SK-N-SH (cell line): ENCODE data around the gene SH3PXD2A. TPM values are rescaled to one million over a fixed set of nuclear protein-coding genes. Genes with fewer than 3 reads are reported as not detected.

Experiments used
- CTCF ChIA-PET: fragments of 300-600, 350-600 bp; formaldehyde crosslinking; extraction: SDS; loops from one replicate; lab custom pipeline; 2021; lab: Yijun Ruan, JAX
- POLR2A ChIA-PET: fragments of 350-600 bp; sonication (Branson Sonifier 250); formaldehyde crosslinking; extraction: SDS; loops from one replicate; lab custom pipeline; 2020; ENCODE audit warnings: antibody characterized with exemption, inconsistent platforms; lab: Yijun Ruan, JAX
- DNase-seq: peaks from one replicate; pipeline ENCODE4 v3.0.0; 2012
- H2AFZ ChIP-seq: fragments of 200-600 bp; sonication (generic); 2 replicates; pipeline ENCODE4 v1.8.1; 2016; ENCODE audit warnings: antibody characterized with exemption, mild to moderate bottlenecking, low read depth
- H3F3A ChIP-seq: fragments of 200-600 bp; sonication (generic); replicated peaks from 2 replicates; pipeline ENCODE3; 2016; ENCODE audit warnings: antibody characterized with exemption, mild to moderate bottlenecking; ENCODE audit not compliant: insufficient read depth
- H3K27ac ChIP-seq, 2 experiments: fragments of 200-500 bp in 1 of 2; fragments of 200-600 bp in 1 of 2; sonication (Bioruptor generic) in 1 of 2; sonication (generic), shearing (Covaris generic) in 1 of 2; 2 replicates each; pipeline versions ENCODE4 v1.5.1 to v1.6.1; 2014 to 2016; ENCODE audit warnings: low read depth in 2 of 2, inconsistent platforms in 1 of 2, low read length in 1 of 2, mild to moderate bottlenecking in 1 of 2, mixed read lengths in 1 of 2
- H3K27me3 ChIP-seq: fragments of 200-600 bp; sonication (generic), shearing (Covaris generic); 2 replicates; pipeline ENCODE4 v1.6.1; 2016; ENCODE audit warnings: mixed run types; ENCODE audit not compliant: insufficient read depth
- H3K36me3 ChIP-seq, 2 experiments: fragments of 200-500 bp in 1 of 2; fragments of 200-600 bp in 1 of 2; sonication (Bioruptor generic) in 1 of 2; sonication (generic) in 1 of 2; replicated peaks in 1 of 2; 2 replicates each; pipeline versions ENCODE3 to v1.5.1; 2014 to 2016; ENCODE audit warnings: low read length in 1 of 2, mild to moderate bottlenecking in 1 of 2; ENCODE audit not compliant: insufficient read depth in 2 of 2, control insufficient read depth in 1 of 2
- H3K4me1 ChIP-seq, 2 experiments: fragments of 200-500 bp in 1 of 2; fragments of 200-600 bp in 1 of 2; sonication (Bioruptor generic) in 1 of 2; sonication (generic), shearing (Covaris generic) in 1 of 2; 2 replicates each; pipeline versions ENCODE4 v1.5.1 to v1.6.1; 2014 to 2016; ENCODE audit warnings: low read depth in 1 of 2, low read length in 1 of 2, mixed run types in 1 of 2; ENCODE audit not compliant: insufficient read depth in 2 of 2, control insufficient read depth in 1 of 2
- H3K4me2 ChIP-seq: fragments of 200-600 bp; sonication (generic), shearing (Covaris generic); 2 replicates; pipeline ENCODE4 v1.6.1; 2017; ENCODE audit warnings: mixed run types
- H3K4me3 ChIP-seq, 2 experiments: fragments of 200-500 bp in 1 of 2; fragments of 200-600 bp in 1 of 2; sonication (Bioruptor generic) in 1 of 2; sonication (generic), shearing (Covaris generic) in 1 of 2; 2 replicates each; pipeline versions ENCODE4 v1.5.1 to v1.8.1; 2014 to 2016; ENCODE audit warnings: low read depth in 2 of 2, inconsistent platforms in 1 of 2, low read length in 1 of 2, mild to moderate bottlenecking in 1 of 2, mixed read lengths in 1 of 2, moderate library complexity in 1 of 2
- H3K79me2 ChIP-seq: fragments of 200-600 bp; sonication (generic); 2 replicates; pipeline ENCODE4 v1.8.1; 2017; ENCODE audit warnings: mild to moderate bottlenecking; ENCODE audit not compliant: insufficient read depth
- H3K9ac ChIP-seq: fragments of 200-600 bp; sonication (generic); 2 replicates; pipeline ENCODE4 v1.6.1; 2017; ENCODE audit warnings: mixed run types
- H3K9me2 ChIP-seq: fragments of 200-600 bp; sonication (generic); 2 replicates; pipeline ENCODE4 v1.6.1; 2017; ENCODE audit warnings: mixed run types
- H3K9me3 ChIP-seq: fragments of 200-600 bp; sonication (generic); 2 replicates; pipeline ENCODE4 v1.6.1; 2017; ENCODE audit warnings: mixed run types, mild to moderate bottlenecking, moderate library complexity
- H4K20me1 ChIP-seq: fragments of 200-600 bp; sonication (generic); 2 replicates; pipeline ENCODE4 v1.6.1; 2017; ENCODE audit warnings: mild to moderate bottlenecking, mixed run types; ENCODE audit not compliant: insufficient read depth
- CHD2 ChIP-seq: fragments of 150-350 bp; IDR thresholded peaks from 2 replicates; pipeline ENCODE4 v1.6.1; 2018; ENCODE audit warnings: low read length; ENCODE audit not compliant: partially characterized antibody
- CTCF ChIP-seq: fragments of 200-600 bp; sonication (generic); IDR thresholded peaks from 2 replicates; pipeline ENCODE4 v1.6.1; 2017; ENCODE audit warnings: antibody characterized with exemption, mild to moderate bottlenecking, moderate library complexity
- ELF1 ChIP-seq: IDR thresholded peaks from 2 replicates; pipeline ENCODE4 v1.4.0; 2012
- EP300 ChIP-seq, 2 experiments: IDR thresholded peaks; 2 replicates each; pipeline versions ENCODE4 v1.4.0 to v1.6.1; 2012; ENCODE audit warnings: borderline replicate concordance in 1 of 2, low read depth in 1 of 2, low read length in 1 of 2
- FOXM1 ChIP-seq: IDR thresholded peaks from 2 replicates; pipeline ENCODE4 v1.4.0; 2012; ENCODE audit warnings: low read depth, mild to moderate bottlenecking
- JUND ChIP-seq: IDR thresholded peaks from 2 replicates; pipeline ENCODE4 v1.4.0; 2012
- NFIC ChIP-seq: IDR thresholded peaks from 2 replicates; pipeline ENCODE4 v1.4.0; 2012; ENCODE audit warnings: borderline replicate concordance
- POLR2AphosphoS5 ChIP-seq: IDR thresholded peaks from 2 replicates; pipeline ENCODE4 v1.6.1; 2012; ENCODE audit warnings: low read depth, low read length
- RCOR1 ChIP-seq: fragments of 150-350 bp; IDR thresholded peaks from 2 replicates; pipeline ENCODE4 v1.6.1; 2017; ENCODE audit warnings: antibody characterized with exemption, low read length
- RXRA ChIP-seq: IDR thresholded peaks from 2 replicates; pipeline ENCODE4 v1.4.0; 2012; ENCODE audit warnings: low read depth, mild to moderate bottlenecking, borderline replicate concordance
- TCF12 ChIP-seq: IDR thresholded peaks from 2 replicates; pipeline ENCODE4 v1.4.0; 2012
- WGBS: methylation state at CpG from one replicate; pipeline ENCODE4 v1.1.6; 2017; ENCODE audit warnings: low lambda C conversion rate; 5-methylcytosine and 5-hydroxymethylcytosine counted together
- polyA plus RNA-seq, 3 experiments: library from polyadenylated mRNA; depleted of rRNA; stranded (reverse); fragments of >200 nt; gene quantifications; 2 replicates each; pipeline ENCODE4 v1.2.3, GENCODE V29; 2012
- TF ChIP-seq, protein P1 (sequence below): fragments of 150-350 bp; IDR thresholded peaks from 2 replicates; pipeline ENCODE4 v1.6.1; 2016; ENCODE audit warnings: mild to moderate bottlenecking, low read depth, low read length
- TF ChIP-seq, protein P2 (sequence below): IDR thresholded peaks from 2 replicates; pipeline ENCODE4 v1.4.0; 2012; ENCODE audit warnings: low read depth, borderline replicate concordance
- TF ChIP-seq, protein P3 (sequence below): fragments of 150-350 bp; IDR thresholded peaks from 2 replicates; pipeline ENCODE4 v1.6.1; 2017; ENCODE audit warnings: antibody characterized with exemption, low read length, low read depth, borderline replicate concordance

The SH3PXD2A gene
- polyA plus RNA-seq, 1 of the 3 experiments (the other 2 are of a cell fraction), result 2.5 TPM

DNA sequence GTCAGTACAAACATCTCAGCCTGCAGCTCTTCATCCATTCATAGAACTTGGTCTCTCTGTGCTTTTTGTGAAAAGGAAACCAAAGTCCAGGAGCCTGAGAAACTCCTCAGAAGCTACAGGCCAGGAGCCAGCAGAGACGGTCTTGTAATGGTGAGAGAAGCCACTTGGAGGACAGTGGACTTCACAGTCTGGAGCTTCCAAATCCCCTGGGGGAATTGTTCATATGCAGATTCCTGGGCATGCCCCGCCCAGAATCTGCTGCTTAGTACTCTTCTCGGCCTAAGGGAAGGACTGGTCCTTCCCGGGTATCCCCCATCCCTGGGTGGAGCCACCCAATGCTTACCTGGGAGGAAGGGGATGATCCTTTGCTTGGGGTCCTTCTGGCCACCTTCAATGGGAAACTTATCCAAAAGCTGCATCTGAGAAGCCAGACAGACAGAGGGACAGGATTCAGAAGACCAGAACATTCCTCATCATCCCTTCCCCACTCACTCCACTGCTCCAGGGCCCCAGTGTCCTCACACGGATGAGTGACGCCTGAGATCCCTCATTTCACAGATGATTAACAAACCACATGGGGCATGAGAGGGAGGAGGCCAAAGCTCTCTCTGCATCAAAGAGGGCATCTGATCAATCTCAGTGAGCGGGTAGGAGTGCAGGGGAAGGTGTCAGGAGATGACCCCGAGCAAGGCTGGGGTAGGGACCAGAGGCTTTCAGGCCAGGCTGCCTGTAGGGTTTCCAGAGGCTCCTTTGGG, 88.4 kb downstream of the SH3PXD2A start:
- no peaks in the 10 kb centered on the region for H3K36me3 ChIP-seq
- H2AFZ ChIP-seq, result no peak overlapping the region
- no peaks in the 10 kb centered on the region for H4K20me1 ChIP-seq
- TF ChIP-seq JUND (no peak), RCOR1 (no peak), CHD2 (no peak), POLR2AphosphoS5 (no peak), FOXM1 (no peak)
- TF ChIP-seq, protein P1, sequence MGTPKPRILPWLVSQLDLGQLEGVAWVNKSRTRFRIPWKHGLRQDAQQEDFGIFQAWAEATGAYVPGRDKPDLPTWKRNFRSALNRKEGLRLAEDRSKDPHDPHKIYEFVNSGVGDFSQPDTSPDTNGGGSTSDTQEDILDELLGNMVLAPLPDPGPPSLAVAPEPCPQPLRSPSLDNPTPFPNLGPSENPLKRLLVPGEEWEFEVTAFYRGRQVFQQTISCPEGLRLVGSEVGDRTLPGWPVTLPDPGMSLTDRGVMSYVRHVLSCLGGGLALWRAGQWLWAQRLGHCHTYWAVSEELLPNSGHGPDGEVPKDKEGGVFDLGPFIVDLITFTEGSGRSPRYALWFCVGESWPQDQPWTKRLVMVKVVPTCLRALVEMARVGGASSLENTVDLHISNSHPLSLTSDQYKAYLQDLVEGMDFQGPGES, result no peak
- H3K4me2 ChIP-seq, result no peak overlapping the region
- H3K4me3 ChIP-seq, result no peak overlapping the region
- DNase-seq, result no peak
- peaks cover 38 to 46% of the 10 kb centered on the region in 2 experiments; a peak in 3 of 4 replicates for H3K4me1 ChIP-seq
- peaks cover 7% of the 10 kb centered on the region; the same call in 1 of the 2 replicates for H3K79me2 ChIP-seq
- peaks cover 5% of the 10 kb centered on the region for H3F3A ChIP-seq
- H3K9me3 ChIP-seq, result no peaks in the 10 kb centered on the region
- no peak overlapping the region for H3K9ac ChIP-seq
- ChIA-PET POLR2A (no interaction called here), CTCF (interaction anchor here (0.8 to 5.3 kb wide), 6 partner anchors 13 to 88 kb away, joined by 3 to 40 read pairs (median 4); partner anchors contain the start of gene SH3PXD2A)
- 94% methylated on average over 6 of the region's 8 CpGs for WGBS
- H3K27me3 ChIP-seq, result no peaks in the 10 kb centered on the region
- H3K27ac ChIP-seq, result no peak overlapping the region
- H3K9me2 ChIP-seq, result no peaks in the 10 kb centered on the region

GRCh38 chr10:103765981-103766380, 89.4 kb downstream of the SH3PXD2A start:
- Histone ChIP-seq H3F3A (peaks cover 4% of the 10 kb centered on the region), H3K27ac (peak overlapping the region in 1 of 2 experiments; percentile 75; a peak in 2 of 4 replicates), H3K79me2 (peaks cover 7% of the 10 kb centered on the region; the same call in 1 of the 2 replicates), H3K36me3 (no peaks in the 10 kb centered on the region), H3K4me1 (peaks cover 34 to 50% of the 10 kb centered on the region in 2 experiments; a peak in 3 of 4 replicates), H3K9me3 (no peaks in the 10 kb centered on the region), H3K4me2 (peak overlapping the region; percentile 62), H4K20me1 (no peaks in the 10 kb centered on the region), H3K9ac (no peak overlapping the region), H3K27me3 (no peaks in the 10 kb centered on the region), H3K9me2 (no peaks in the 10 kb centered on the region), H2AFZ (no peak overlapping the region), H3K4me3 (no peak overlapping the region)
- TF ChIP-seq ELF1 (no peak), NFIC (peak; percentile 81), EP300 (IDR thresholded peaks at IDR 0.05; ENCODE audit: borderline replicate concordance in 1 of 2, low read depth in 1 of 2, low read length in 1 of 2) (no peak), CTCF (no peak), TCF12 (no peak), RXRA (no peak)
- TF ChIP-seq, protein P2, sequence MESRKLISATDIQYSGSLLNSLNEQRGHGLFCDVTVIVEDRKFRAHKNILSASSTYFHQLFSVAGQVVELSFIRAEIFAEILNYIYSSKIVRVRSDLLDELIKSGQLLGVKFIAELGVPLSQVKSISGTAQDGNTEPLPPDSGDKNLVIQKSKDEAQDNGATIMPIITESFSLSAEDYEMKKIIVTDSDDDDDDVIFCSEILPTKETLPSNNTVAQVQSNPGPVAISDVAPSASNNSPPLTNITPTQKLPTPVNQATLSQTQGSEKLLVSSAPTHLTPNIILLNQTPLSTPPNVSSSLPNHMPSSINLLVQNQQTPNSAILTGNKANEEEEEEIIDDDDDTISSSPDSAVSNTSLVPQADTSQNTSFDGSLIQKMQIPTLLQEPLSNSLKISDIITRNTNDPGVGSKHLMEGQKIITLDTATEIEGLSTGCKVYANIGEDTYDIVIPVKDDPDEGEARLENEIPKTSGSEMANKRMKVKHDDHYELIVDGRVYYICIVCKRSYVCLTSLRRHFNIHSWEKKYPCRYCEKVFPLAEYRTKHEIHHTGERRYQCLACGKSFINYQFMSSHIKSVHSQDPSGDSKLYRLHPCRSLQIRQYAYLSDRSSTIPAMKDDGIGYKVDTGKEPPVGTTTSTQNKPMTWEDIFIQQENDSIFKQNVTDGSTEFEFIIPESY, result no peak
- TF ChIP-seq, protein P3, sequence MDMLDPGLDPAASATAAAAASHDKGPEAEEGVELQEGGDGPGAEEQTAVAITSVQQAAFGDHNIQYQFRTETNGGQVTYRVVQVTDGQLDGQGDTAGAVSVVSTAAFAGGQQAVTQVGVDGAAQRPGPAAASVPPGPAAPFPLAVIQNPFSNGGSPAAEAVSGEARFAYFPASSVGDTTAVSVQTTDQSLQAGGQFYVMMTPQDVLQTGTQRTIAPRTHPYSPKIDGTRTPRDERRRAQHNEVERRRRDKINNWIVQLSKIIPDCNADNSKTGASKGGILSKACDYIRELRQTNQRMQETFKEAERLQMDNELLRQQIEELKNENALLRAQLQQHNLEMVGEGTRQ, result no peak
- DNase-seq, result no peak
- POLR2A ChIA-PET, result no interaction called here
- 70% methylated on average over 7 of the region's 8 CpGs for WGBS
- CTCF ChIA-PET, result interaction anchor here (0.8 to 5.3 kb wide), 5 partner anchors 12 to 89 kb away, joined by 3 to 40 read pairs (median 5); partner anchors contain the start of gene SH3PXD2A
